Upper lobe of left lung (tissue), 6 donors: ENCODE results near the gene ADNP2. TPM values are rescaled to one million over a fixed set of nuclear protein-coding genes. Genes with fewer than 3 reads are reported as not detected.

ENCODE experiments used
- ATAC-seq, 2 donors: fragments of 200-7000 bp; cut with Tn5 transposase; one replicate each; pipeline ENCODE4 v1.9.1; 2022; ENCODE audit warnings: mild to moderate bottlenecking in 2 of 2, moderate library complexity in 2 of 2; ENCODE audit not compliant: low FRiP score in 2 of 2
- DNase-seq, 2 donors: peaks; one replicate each; pipeline ENCODE4 v3.0.0-alpha.2; 2019 to 2020
- H3K27ac ChIP-seq, 4 donors: fragments of 200-600 bp; sonication (generic); one replicate each; pipeline ENCODE4 v1.5.1; 2016 to 2019
- H3K27me3 ChIP-seq, 4 donors: fragments of 200-600 bp; sonication (generic); one replicate each; pipeline ENCODE4 v1.5.1; 2017 to 2019
- H3K36me3 ChIP-seq, 4 donors: fragments of 200-600 bp; sonication (generic); one replicate each; pipeline ENCODE4 v1.5.1; 2016 to 2019
- H3K4me1 ChIP-seq, 4 donors: fragments of 200-600 bp; sonication (generic); one replicate each; pipeline ENCODE4 v1.5.1; 2018 to 2019
- H3K4me3 ChIP-seq, 4 donors: fragments of 200-600 bp; sonication (generic); one replicate each; pipeline ENCODE4 v1.5.1; 2017 to 2019; ENCODE audit warnings: mild to moderate bottlenecking in 2 of 4, moderate library complexity in 1 of 4
- H3K9me3 ChIP-seq, 4 donors: fragments of 200-600 bp; sonication (generic); one replicate each; pipeline ENCODE4 v1.5.1; 2018 to 2019
- EP300 ChIP-seq, 4 donors: sonication (generic); formaldehyde crosslinking; IDR thresholded peaks; one replicate each; pipeline ENCODE4 v1.5.1; 2017; ENCODE audit warnings: antibody characterized with exemption in 4 of 4, control low read depth in 2 of 4
- POLR2A ChIP-seq, 4 donors: fragments of 450-650 bp; IDR thresholded peaks; one replicate each; pipeline ENCODE4 v1.5.1; 2016 to 2017; ENCODE audit warnings: antibody characterized with exemption in 4 of 4, mild to moderate bottlenecking in 2 of 4
- POLR2AphosphoS5 ChIP-seq, 2 donors: sonication (generic); formaldehyde crosslinking; IDR thresholded peaks; one replicate each; pipeline ENCODE4 v1.5.1; 2017; ENCODE audit warnings: antibody characterized with exemption in 2 of 2
- WGBS, 2 donors: methylation state at CpG; one replicate each; pipeline ENCODE4 v1.1.5; 2017 to 2018; 5-methylcytosine and 5-hydroxymethylcytosine counted together
- total RNA-seq, 6 donors: library from RNA; depleted of rRNA in 4 of 6; stranded (reverse); fragments of >200 nt in 4 of 6; gene quantifications; one replicate each; pipeline versions ENCODE4 v1.1.0 to v1.2.1, GENCODE V29; 2016 to 2021
- TF ChIP-seq, protein P1 (sequence below), 6 experiments: fragments of 450-650 bp in 4 of 6; fragments of 200-600 bp in 2 of 6; sonication (generic) in 2 of 6; IDR thresholded peaks; one replicate each; pipeline ENCODE4 v1.5.1; 2016 to 2019; ENCODE audit warnings: antibody characterized with exemption in 6 of 6
- donor health status: DM: no; HTN: no; CAD: no; lungs with moderate emphysema.
- donor health status: DM: no; HTN: yes; CAD: no; lungs with severe emphysema.

ADNP2 gene
- total RNA-seq, 6 donors from 2014 or later, result 12.4 to 26.6 (median 16.1) TPM

GRCh38 chr18:80124131-80124530 lies 15.1 kb downstream of the ADNP2 start:
- Histone ChIP-seq H3K27ac (no peak overlapping the region), H3K4me3 (no peak overlapping the region), H3K4me1 (peaks cover 0 to 3% (median 0%) of the 10 kb centered on the region in 4 donors), H3K9me3 (no peaks in the 10 kb centered on the region), H3K36me3 (peaks cover 0 to 16% (median 0%) of the 10 kb centered on the region in 4 donors), H3K27me3 (no peaks in the 10 kb centered on the region)
- ATAC-seq (no peak), DNase-seq (no peak)
- TF ChIP-seq, protein P1, sequence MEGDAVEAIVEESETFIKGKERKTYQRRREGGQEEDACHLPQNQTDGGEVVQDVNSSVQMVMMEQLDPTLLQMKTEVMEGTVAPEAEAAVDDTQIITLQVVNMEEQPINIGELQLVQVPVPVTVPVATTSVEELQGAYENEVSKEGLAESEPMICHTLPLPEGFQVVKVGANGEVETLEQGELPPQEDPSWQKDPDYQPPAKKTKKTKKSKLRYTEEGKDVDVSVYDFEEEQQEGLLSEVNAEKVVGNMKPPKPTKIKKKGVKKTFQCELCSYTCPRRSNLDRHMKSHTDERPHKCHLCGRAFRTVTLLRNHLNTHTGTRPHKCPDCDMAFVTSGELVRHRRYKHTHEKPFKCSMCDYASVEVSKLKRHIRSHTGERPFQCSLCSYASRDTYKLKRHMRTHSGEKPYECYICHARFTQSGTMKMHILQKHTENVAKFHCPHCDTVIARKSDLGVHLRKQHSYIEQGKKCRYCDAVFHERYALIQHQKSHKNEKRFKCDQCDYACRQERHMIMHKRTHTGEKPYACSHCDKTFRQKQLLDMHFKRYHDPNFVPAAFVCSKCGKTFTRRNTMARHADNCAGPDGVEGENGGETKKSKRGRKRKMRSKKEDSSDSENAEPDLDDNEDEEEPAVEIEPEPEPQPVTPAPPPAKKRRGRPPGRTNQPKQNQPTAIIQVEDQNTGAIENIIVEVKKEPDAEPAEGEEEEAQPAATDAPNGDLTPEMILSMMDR (IDR thresholded peaks at IDR 0.05), result no peak
- no peak for TF ChIP-seq EP300 (IDR thresholded peaks at IDR 0.05)
- no peak for TF ChIP-seq POLR2AphosphoS5 (IDR thresholded peaks at IDR 0.05)
- TF ChIP-seq POLR2A (IDR thresholded peaks at IDR 0.05), result no peak

DNA sequence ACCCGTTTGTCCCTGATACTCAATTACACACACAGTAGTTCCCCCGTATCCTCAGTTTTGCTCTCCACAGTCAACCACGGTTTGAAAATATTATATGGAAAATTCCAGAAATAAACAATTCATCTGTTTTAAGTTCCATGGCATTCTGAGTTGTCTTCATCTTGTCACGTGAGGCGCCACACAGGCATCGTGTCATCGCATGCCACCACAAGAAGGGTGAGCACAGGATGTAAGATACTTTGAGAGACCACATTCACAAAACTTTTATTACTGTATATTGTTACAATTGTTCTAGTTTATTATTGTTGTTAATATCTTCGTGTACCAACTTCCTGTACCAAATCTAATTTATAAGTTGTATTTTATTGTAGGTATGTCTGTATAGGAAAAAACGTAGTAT lies 17.7 kb downstream of the ADNP2 start:
- TF ChIP-seq EP300 (IDR thresholded peaks at IDR 0.05) (no peak), POLR2A (IDR thresholded peaks at IDR 0.05) (no peak), POLR2AphosphoS5 (IDR thresholded peaks at IDR 0.05) (no peak)
- TF ChIP-seq, protein P1 (IDR thresholded peaks at IDR 0.05), result no peak
- Histone ChIP-seq H3K4me1 (peaks cover 0 to 3% (median 0%) of the 10 kb centered on the region in 4 donors), H3K4me3 (no peak overlapping the region), H3K9me3 (no peaks in the 10 kb centered on the region), H3K36me3 (no peaks in the 10 kb centered on the region), H3K27me3 (no peaks in the 10 kb centered on the region), H3K27ac (no peak overlapping the region)
- no peak for DNase-seq
- WGBS, 2 donors, result 93% methylated on average over 9 of the region's 9 CpGs
- ATAC-seq, result no peak

GRCh38 chr18:80127635-80128034 lies 18.6 kb downstream of the ADNP2 start:
- Histone ChIP-seq H3K4me1 (peaks cover 0 to 3% (median 0%) of the 10 kb centered on the region in 4 donors), H3K27ac (no peak overlapping the region), H3K9me3 (no peaks in the 10 kb centered on the region), H3K36me3 (no peaks in the 10 kb centered on the region), H3K4me3 (no peak overlapping the region), H3K27me3 (no peaks in the 10 kb centered on the region)
- ATAC-seq, result no peak
- TF ChIP-seq POLR2AphosphoS5 (IDR thresholded peaks at IDR 0.05), result no peak
- TF ChIP-seq, protein P1 (IDR thresholded peaks at IDR 0.05), result no peak
- no peak for TF ChIP-seq POLR2A (IDR thresholded peaks at IDR 0.05)
- no peak for TF ChIP-seq EP300 (IDR thresholded peaks at IDR 0.05)
- no peak for DNase-seq
- 84 to 89% methylated on average over 1 of the region's 1 CpG for WGBS, 2 donors

DNA sequence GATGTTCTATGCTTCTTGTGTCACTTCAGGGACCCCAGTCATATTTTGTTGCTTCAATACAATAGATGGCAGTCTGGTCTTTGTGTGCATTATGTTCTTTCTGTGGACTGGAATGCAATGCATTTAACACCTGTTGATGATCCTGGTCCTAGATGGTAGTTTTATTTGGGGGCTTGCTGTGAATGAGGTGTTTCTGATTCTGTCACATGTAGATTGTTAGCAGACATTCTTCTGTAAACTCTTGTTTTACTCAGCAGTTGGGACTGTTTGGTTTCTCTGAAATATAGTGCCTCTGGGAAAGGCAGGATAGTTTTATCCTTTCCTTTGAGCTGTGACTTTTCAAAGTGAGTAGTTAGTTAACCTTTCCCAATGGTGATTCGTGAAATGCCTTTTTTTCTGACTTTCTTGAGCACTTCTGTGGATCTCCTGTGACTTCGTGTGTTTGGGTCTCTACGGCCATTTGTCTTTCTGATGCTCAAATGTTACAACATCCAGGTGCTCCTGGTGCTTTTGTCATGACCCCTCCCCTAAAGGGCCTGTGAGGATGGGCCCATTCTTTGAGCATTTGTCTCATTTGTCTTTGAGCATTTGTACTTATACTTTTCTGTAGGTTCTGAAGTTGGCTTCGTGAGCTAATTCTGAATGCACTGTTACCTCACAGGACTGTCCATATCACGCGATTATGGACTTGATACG lies 20.8 kb downstream of the ADNP2 start:
- WGBS, 2 donors, result 70 to 95% methylated on average over 7 of the region's 7 CpGs
- ATAC-seq, result no peak

More for the DNA sequence above, 20.8 kb downstream of the ADNP2 start:
- TF ChIP-seq EP300 (IDR thresholded peaks at IDR 0.05) (no peak), POLR2A (IDR thresholded peaks at IDR 0.05) (no peak), POLR2AphosphoS5 (IDR thresholded peaks at IDR 0.05) (no peak)
- TF ChIP-seq, protein P1 (IDR thresholded peaks at IDR 0.05), result no peak
- DNase-seq, result no peak
- no peaks in the 10 kb centered on the region for H3K9me3 ChIP-seq
- no peaks in the 10 kb centered on the region for H3K27me3 ChIP-seq
- H3K36me3 ChIP-seq, result peaks cover 0 to 17% (median 3%) of the 10 kb centered on the region in 4 donors
- no peak overlapping the region for H3K27ac ChIP-seq
- H3K4me3 ChIP-seq, result no peak overlapping the region
- H3K4me1 ChIP-seq, result peaks cover 0 to 3% (median 0%) of the 10 kb centered on the region in 4 donors
